ENCODE results near the gene APP. TPM values are rescaled to one million over a fixed set of nuclear protein-coding genes. Genes with fewer than 3 reads are reported as not detected.

The APP gene
- total RNA-seq, 1 donor from 2014 or later = 306 TPM

GRCh38 chr21:25850126-25850842 lies 320.3 kb downstream of the APP start:
- Mint-ChIP-seq H3K36me3 (peaks cover 7% of the 10 kb centered on the region), H3K27ac (no peak overlapping the region), H3K27me3 (ENCODE audit: insufficient read depth, low read depth) (peaks cover 2% of the 10 kb centered on the region), H3K4me1 (peaks cover 12% of the 10 kb centered on the region), H3K4me3 (no peak overlapping the region), H3K9me3 (peaks cover 15% of the 10 kb centered on the region)
- H3K27ac ChIP-seq = no peak overlapping the region
- no peaks in the 10 kb centered on the region for H3K9me3 ChIP-seq (ENCODE audit: low read depth)
- H4K20me1 ChIP-seq (ENCODE audit: low read depth) = no peaks in the 10 kb centered on the region
- H3K27me3 ChIP-seq = no peaks in the 10 kb centered on the region
- no peaks in the 10 kb centered on the region for H3F3A ChIP-seq (ENCODE audit: low read depth)
- DNase-seq (ENCODE audit: low spot score) = no peak
- H3K9ac ChIP-seq = no peak overlapping the region
- TF ChIP-seq CTCF (IDR thresholded peaks at IDR 0.05) (no peak), EZH2 (IDR thresholded peaks at IDR 0.05) (no peak), EZH2phosphoT487 (IDR thresholded peaks at IDR 0.05) (no peak)
- H3K4me2 ChIP-seq = no peak overlapping the region
- H3K79me2 ChIP-seq (ENCODE audit: low read depth) = no peaks in the 10 kb centered on the region
- H3K36me3 ChIP-seq = no peaks in the 10 kb centered on the region
- no peak overlapping the region for H3K4me3 ChIP-seq
- no peak overlapping the region for H2AFZ ChIP-seq (replicated peaks)
- no peaks in the 10 kb centered on the region for H3K4me1 ChIP-seq

- no peak overlapping the region for H3K4me3 ChIP-seq
- H3K79me2 ChIP-seq (ENCODE audit: low read depth) = no peaks in the 10 kb centered on the region
- H3K4me1 Mint-ChIP-seq = peaks cover 12% of the 10 kb centered on the region
- H3K36me3 ChIP-seq = no peaks in the 10 kb centered on the region
- H3K27me3 Mint-ChIP-seq (ENCODE audit: insufficient read depth, low read depth) = peaks cover 2% of the 10 kb centered on the region
- H3F3A ChIP-seq (ENCODE audit: low read depth) = no peaks in the 10 kb centered on the region
- H3K27ac Mint-ChIP-seq = no peak overlapping the region
- H3K9me3 ChIP-seq (ENCODE audit: low read depth) = no peaks in the 10 kb centered on the region
- H3K4me2 ChIP-seq = no peak overlapping the region
- H3K27ac ChIP-seq = no peak overlapping the region
- H4K20me1 ChIP-seq (ENCODE audit: low read depth) = no peaks in the 10 kb centered on the region
- TF ChIP-seq EZH2phosphoT487 (IDR thresholded peaks at IDR 0.05) (no peak), EZH2 (IDR thresholded peaks at IDR 0.05) (no peak), CTCF (IDR thresholded peaks at IDR 0.05) (no peak)
- DNase-seq (ENCODE audit: low spot score) = no peak
- H3K9ac ChIP-seq = no peak overlapping the region
- peaks cover 7% of the 10 kb centered on the region for H3K36me3 Mint-ChIP-seq
- no peak overlapping the region for H3K4me3 Mint-ChIP-seq
- no peak overlapping the region for H2AFZ ChIP-seq (replicated peaks)
- H3K9me3 Mint-ChIP-seq = peaks cover 15% of the 10 kb centered on the region
- no peaks in the 10 kb centered on the region for H3K4me1 ChIP-seq
- H3K27me3 ChIP-seq = no peaks in the 10 kb centered on the region
These were observed 322.3 kb downstream of the APP start for GRCh38 chr21:25848309-25848708.

- Mint-ChIP-seq H3K4me1 (peaks cover 12% of the 10 kb centered on the region), H3K9me3 (peaks cover 15% of the 10 kb centered on the region), H3K27me3 (ENCODE audit: insufficient read depth, low read depth) (peaks cover 2% of the 10 kb centered on the region), H3K4me3 (no peak overlapping the region), H3K27ac (no peak overlapping the region), H3K36me3 (peaks cover 7% of the 10 kb centered on the region)
- TF ChIP-seq CTCF (IDR thresholded peaks at IDR 0.05) (no peak), EZH2 (IDR thresholded peaks at IDR 0.05) (no peak), EZH2phosphoT487 (IDR thresholded peaks at IDR 0.05) (no peak)
- Histone ChIP-seq H3K9me3 (ENCODE audit: low read depth) (no peaks in the 10 kb centered on the region), H3K27me3 (no peaks in the 10 kb centered on the region), H3K27ac (no peak overlapping the region), H3K4me1 (no peaks in the 10 kb centered on the region), H3K9ac (no peak overlapping the region), H4K20me1 (ENCODE audit: low read depth) (no peaks in the 10 kb centered on the region), H2AFZ (replicated peaks) (no peak overlapping the region), H3K4me2 (no peak overlapping the region), H3F3A (ENCODE audit: low read depth) (no peaks in the 10 kb centered on the region), H3K79me2 (ENCODE audit: low read depth) (no peaks in the 10 kb centered on the region), H3K36me3 (no peaks in the 10 kb centered on the region), H3K4me3 (no peak overlapping the region)
- DNase-seq (ENCODE audit: low spot score) = no peak
These were observed 324.8 kb downstream of the APP start for GRCh38 chr21:25845729-25846256.

All from neural progenitor cell (in vitro differentiated cells).